MM.1S (cell line): ENCODE data around the gene TMEM132D.

Experiments
- DNase-seq: peaks from one replicate; pipeline ENCODE4 v3.0.0-alpha.2; 2015
- H2AFZ ChIP-seq: fragments of 300-600 bp; sonication (generic); 2 replicates; pipeline ENCODE4 v1.6.0; 2016; ENCODE audit warnings: antibody characterized with exemption, low read length
- H3F3A ChIP-seq: fragments of 300-600 bp; sonication (generic); 2 replicates; pipeline ENCODE4 v1.6.1; 2016; ENCODE audit warnings: mild to moderate bottlenecking, antibody characterized with exemption, low read length, moderate library complexity, mixed read lengths; ENCODE audit not compliant: insufficient read depth
- H3K27ac ChIP-seq: fragments of 300-600 bp; sonication (generic); 2 replicates; pipeline ENCODE4 v1.5.1; 2016; ENCODE audit warnings: mild to moderate bottlenecking, low read length
- H3K27me3 ChIP-seq: fragments of 300-600 bp; sonication (generic); replicated peaks from 2 replicates; pipeline ENCODE4 v1.6.0; 2016; ENCODE audit warnings: low read length; ENCODE audit not compliant: insufficient read depth
- H3K36me3 ChIP-seq: fragments of 300-600 bp; sonication (generic); replicated peaks from 2 replicates; pipeline ENCODE4 v1.6.1; 2016; ENCODE audit warnings: mild to moderate bottlenecking, low read length, mixed read lengths; ENCODE audit not compliant: insufficient read depth
- H3K4me1 ChIP-seq: fragments of 300-600 bp; sonication (generic); 2 replicates; pipeline ENCODE4 v1.6.1; 2016; ENCODE audit warnings: low read length, mixed read lengths
- H3K4me2 ChIP-seq: fragments of 300-600 bp; sonication (generic); 2 replicates; pipeline ENCODE4 v1.6.0; 2016; ENCODE audit warnings: low read depth, low read length
- H3K4me3 ChIP-seq: fragments of 300-600 bp; sonication (generic); 2 replicates; pipeline ENCODE4 v1.5.1; 2016; ENCODE audit warnings: low read length, mixed read lengths
- H3K79me2 ChIP-seq: fragments of 300-600 bp; sonication (generic); 2 replicates; pipeline ENCODE4 v1.6.1; 2016; ENCODE audit warnings: mixed run types, low read length, mixed read lengths
- H3K9ac ChIP-seq: fragments of 300-600 bp; sonication (generic); 2 replicates; pipeline ENCODE4 v1.6.1; 2016; ENCODE audit warnings: low read length, mixed read lengths
- H3K9me2 ChIP-seq: fragments of 300-600 bp; sonication (generic); replicated peaks from 2 replicates; pipeline ENCODE4 v1.6.1; 2016; ENCODE audit warnings: mild to moderate bottlenecking, low read length, mixed read lengths; ENCODE audit not compliant: insufficient read depth
- H3K9me3 ChIP-seq: fragments of 300-600 bp; sonication (generic); replicated peaks from 2 replicates; pipeline ENCODE4 v1.6.1; 2016; ENCODE audit warnings: mild to moderate bottlenecking, low read length, mixed read lengths; ENCODE audit not compliant: insufficient read depth
- H4K20me1 ChIP-seq: fragments of 300-600 bp; sonication (generic); 2 replicates; pipeline ENCODE4 v1.6.1; 2016; ENCODE audit warnings: mild to moderate bottlenecking, low read length, moderate library complexity, mixed read lengths; ENCODE audit not compliant: insufficient read depth
- CTCF ChIP-seq: fragments of 300-600 bp; sonication (generic); IDR thresholded peaks from 2 replicates; pipeline ENCODE4 v1.5.1; 2016; ENCODE audit warnings: antibody characterized with exemption, low read length, mixed read lengths
- EZH2 ChIP-seq: fragments of 300-600 bp; sonication (generic); optimal IDR thresholded peaks from 2 replicates; pipeline ENCODE3; 2017; ENCODE audit warnings: low read depth, mild to moderate bottlenecking, antibody characterized with exemption, low read length, mixed read lengths
- EZH2phosphoT487 ChIP-seq: fragments of 300-600 bp; sonication (generic); IDR thresholded peaks from 2 replicates; pipeline ENCODE4 v1.6.1; 2018; ENCODE audit warnings: antibody characterized with exemption, low read length

TMEM132D gene

GRCh38 chr12:129765719-129766118, 138.1 kb downstream of the TMEM132D start:
- no peaks in the 10 kb centered on the region for H4K20me1 ChIP-seq
- H3K9me3 ChIP-seq: no peaks in the 10 kb centered on the region
- no peak overlapping the region for H3K4me3 ChIP-seq
- no peaks in the 10 kb centered on the region for H3K79me2 ChIP-seq
- no peak overlapping the region for H2AFZ ChIP-seq
- no peak for TF ChIP-seq EZH2
- TF ChIP-seq EZH2phosphoT487: no peak
- TF ChIP-seq CTCF: no peak
- H3K27ac ChIP-seq: no peak overlapping the region
- H3K9me2 ChIP-seq: no peaks in the 10 kb centered on the region
- no peaks in the 10 kb centered on the region for H3F3A ChIP-seq
- DNase-seq: no peak
- H3K36me3 ChIP-seq: no peaks in the 10 kb centered on the region
- no peak overlapping the region for H3K4me2 ChIP-seq
- no peak overlapping the region for H3K9ac ChIP-seq
- no peaks in the 10 kb centered on the region for H3K4me1 ChIP-seq
- no peaks in the 10 kb centered on the region for H3K27me3 ChIP-seq

GRCh38 chr12:129762436-129762835, 141.4 kb downstream of the TMEM132D start:
- no peak overlapping the region for H3K4me3 ChIP-seq
- H4K20me1 ChIP-seq: no peaks in the 10 kb centered on the region
- no peaks in the 10 kb centered on the region for H3F3A ChIP-seq
- H3K36me3 ChIP-seq: no peaks in the 10 kb centered on the region
- H2AFZ ChIP-seq: no peak overlapping the region
- H3K27me3 ChIP-seq: no peaks in the 10 kb centered on the region
- TF ChIP-seq EZH2 (no peak), CTCF (no peak), EZH2phosphoT487 (no peak)
- H3K4me2 ChIP-seq: no peak overlapping the region
- no peak for DNase-seq
- no peaks in the 10 kb centered on the region for H3K4me1 ChIP-seq
- H3K9ac ChIP-seq: no peak overlapping the region
- H3K9me2 ChIP-seq: no peaks in the 10 kb centered on the region
- no peaks in the 10 kb centered on the region for H3K9me3 ChIP-seq
- H3K79me2 ChIP-seq: no peaks in the 10 kb centered on the region
- H3K27ac ChIP-seq: no peak overlapping the region

GRCh38 chr12:129753586-129753985, 150.2 kb downstream of the TMEM132D start:
- Histone ChIP-seq H3K9me2 (no peaks in the 10 kb centered on the region), H3F3A (no peaks in the 10 kb centered on the region), H3K9ac (no peak overlapping the region), H3K4me3 (no peak overlapping the region), H3K4me1 (no peaks in the 10 kb centered on the region), H3K27ac (no peak overlapping the region), H3K79me2 (no peaks in the 10 kb centered on the region), H3K9me3 (no peaks in the 10 kb centered on the region), H4K20me1 (no peaks in the 10 kb centered on the region), H3K4me2 (no peak overlapping the region), H3K27me3 (no peaks in the 10 kb centered on the region), H3K36me3 (no peaks in the 10 kb centered on the region), H2AFZ (no peak overlapping the region)
- TF ChIP-seq EZH2 (no peak), CTCF (no peak), EZH2phosphoT487 (no peak)
- DNase-seq: no peak
